ENCODE results near the gene ING1. TPM values are rescaled to one million over a fixed set of nuclear protein-coding genes. Genes with fewer than 3 reads are reported as not detected.
"Not testable (repeated sequence)": the region's sequence is repeated elsewhere in the genome, so short reads cannot be mapped to it uniquely, and the experiment has no call there.

Gene ING1, protein sequence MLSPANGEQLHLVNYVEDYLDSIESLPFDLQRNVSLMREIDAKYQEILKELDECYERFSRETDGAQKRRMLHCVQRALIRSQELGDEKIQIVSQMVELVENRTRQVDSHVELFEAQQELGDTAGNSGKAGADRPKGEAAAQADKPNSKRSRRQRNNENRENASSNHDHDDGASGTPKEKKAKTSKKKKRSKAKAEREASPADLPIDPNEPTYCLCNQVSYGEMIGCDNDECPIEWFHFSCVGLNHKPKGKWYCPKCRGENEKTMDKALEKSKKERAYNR
- total RNA-seq (2014; rRNA removed; shearing (Covaris generic); ENCODE audit: low replicate concordance): 8.1 and 13.7 TPM in 2 replicates

DNA sequence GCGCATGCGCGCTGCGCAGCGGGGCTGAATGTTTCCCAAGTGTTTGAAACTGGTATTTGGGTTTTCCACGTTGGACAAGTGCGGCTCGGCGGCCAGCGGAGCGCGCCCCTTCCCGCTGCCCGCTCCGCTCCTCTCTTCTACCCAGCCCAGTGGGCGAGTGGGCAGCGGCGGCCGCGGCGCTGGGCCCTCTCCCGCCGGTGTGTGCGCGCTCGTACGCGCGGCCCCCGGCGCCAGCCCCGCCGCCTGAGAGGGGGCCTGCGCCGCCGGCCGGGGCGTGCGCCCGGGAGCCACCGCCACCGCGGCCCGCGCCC is at the start of gene ING1:
Gene ING1, plus strand, starts transcription at position 59 of the 311 bp plus-strand sequence. CDS start 450 bp downstream, outside the sequence.
- in situ Hi-C loops (cut with HindIII; ENCODE audit: low pct_unique_long_range_greater_than_20kb, low sequenced_read_pairs): no loop called here
- DNase-seq (ENCODE audit: low read depth): peak; percentile 21

- in situ Hi-C loops (cut with HindIII; ENCODE audit: low pct_unique_long_range_greater_than_20kb, low sequenced_read_pairs): no loop called here
- DNase-seq (ENCODE audit: low read depth): no peak
Observed at GRCh38 chr13:110664041-110664440, 49.5 kb upstream of the ING1 start.

GRCh38 chr13:110664673-110665072 is 48.8 kb upstream of the ING1 start:
- in situ Hi-C loops (cut with HindIII; ENCODE audit: low pct_unique_long_range_greater_than_20kb, low sequenced_read_pairs): no loop called here
- DNase-seq (ENCODE audit: low read depth): no peak

DNA sequence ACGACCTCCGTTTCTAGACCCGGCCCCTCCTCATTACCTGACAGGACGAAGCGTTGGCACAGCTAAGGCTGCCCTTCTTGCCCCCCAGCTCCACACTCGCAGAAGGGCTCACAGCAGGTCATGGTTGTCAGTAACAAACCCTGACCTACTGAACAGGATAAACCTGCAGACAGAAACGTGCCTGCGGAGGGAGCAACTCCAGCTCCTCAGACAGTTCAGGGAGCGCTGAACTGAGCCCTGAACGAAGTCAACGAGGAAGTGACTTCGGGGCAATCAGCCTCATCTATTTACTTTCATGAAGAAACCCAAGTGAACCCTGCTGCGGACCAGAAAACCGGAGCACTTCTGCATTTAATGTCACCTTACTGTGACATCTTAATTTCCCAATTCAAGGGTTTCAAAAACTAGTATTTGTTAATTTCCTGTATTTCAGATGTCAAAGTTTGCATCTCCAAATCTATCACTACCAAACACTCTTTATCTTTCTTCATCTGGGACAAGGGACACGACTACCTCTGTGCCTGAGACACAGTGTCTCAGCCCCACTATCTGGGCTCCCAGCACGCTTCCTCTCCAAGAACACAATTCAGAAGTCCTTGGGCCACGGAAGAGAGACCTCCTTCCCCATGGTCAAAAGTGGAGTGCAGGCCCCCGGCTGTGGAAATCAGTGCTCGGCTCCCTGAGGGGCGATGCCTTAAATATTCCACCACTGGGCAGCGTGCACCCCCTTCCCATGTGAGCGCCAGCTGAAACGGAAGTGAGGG is 47.8 kb upstream of the ING1 start:
- in situ Hi-C loops (cut with HindIII; ENCODE audit: low pct_unique_long_range_greater_than_20kb, low sequenced_read_pairs): no loop called here
- no peak for DNase-seq (ENCODE audit: low read depth)

DNA sequence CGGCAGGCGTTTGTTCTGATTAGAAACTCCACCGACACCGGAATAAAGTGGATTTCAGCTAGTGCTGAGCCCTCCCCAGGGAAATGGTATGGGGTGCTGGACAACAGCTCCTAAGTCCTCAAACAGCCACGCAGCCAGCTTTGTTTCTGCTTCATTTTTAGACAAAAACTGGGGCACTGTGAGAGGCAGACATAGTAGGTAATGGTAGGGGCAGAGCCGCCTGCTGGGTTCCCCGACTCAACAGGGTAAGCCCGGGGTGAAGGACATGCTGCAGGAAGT is 47.3 kb upstream of the ING1 start:
- in situ Hi-C loops (cut with HindIII; ENCODE audit: low pct_unique_long_range_greater_than_20kb, low sequenced_read_pairs): no loop called here

DNA sequence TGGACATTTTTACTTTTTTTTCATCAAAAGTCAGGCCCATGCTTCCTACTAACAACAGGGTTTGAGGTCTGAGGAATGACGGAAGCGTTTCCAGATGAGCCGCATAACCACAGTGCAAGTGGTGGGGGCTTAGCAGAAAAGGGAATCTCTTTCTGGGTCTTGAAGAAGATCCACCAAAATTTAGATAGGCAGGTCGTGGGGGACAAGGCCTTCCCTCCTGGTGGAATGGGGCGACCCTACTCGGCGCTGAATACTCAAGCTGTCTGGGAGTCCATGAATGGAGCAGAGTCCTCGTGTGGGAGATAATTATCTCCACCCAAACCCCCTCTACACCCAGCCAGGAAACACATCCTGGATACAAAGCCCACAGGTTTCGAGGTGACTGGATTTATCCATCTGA is 44.5 kb upstream of the ING1 start:
- no peak for DNase-seq (ENCODE audit: low read depth)
- in situ Hi-C loops (cut with HindIII; ENCODE audit: low pct_unique_long_range_greater_than_20kb, low sequenced_read_pairs): no loop called here

More for the DNA sequence above, 47.3 kb upstream of the ING1 start:
- DNase-seq (ENCODE audit: low read depth): no peak

- DNase-seq (ENCODE audit: low read depth); in situ Hi-C loops (cut with HindIII; ENCODE audit: low pct_unique_long_range_greater_than_20kb, low sequenced_read_pairs): not testable (repeated sequence)
Observed at GRCh38 chr13:110669814-110670213, 43.7 kb upstream of the ING1 start.

- in situ Hi-C loops (cut with HindIII; ENCODE audit: low pct_unique_long_range_greater_than_20kb, low sequenced_read_pairs): no loop called here
- DNase-seq (ENCODE audit: low read depth): no peak
Observed at GRCh38 chr13:110676595-110677587, 36.6 kb upstream of the ING1 start.

DNA sequence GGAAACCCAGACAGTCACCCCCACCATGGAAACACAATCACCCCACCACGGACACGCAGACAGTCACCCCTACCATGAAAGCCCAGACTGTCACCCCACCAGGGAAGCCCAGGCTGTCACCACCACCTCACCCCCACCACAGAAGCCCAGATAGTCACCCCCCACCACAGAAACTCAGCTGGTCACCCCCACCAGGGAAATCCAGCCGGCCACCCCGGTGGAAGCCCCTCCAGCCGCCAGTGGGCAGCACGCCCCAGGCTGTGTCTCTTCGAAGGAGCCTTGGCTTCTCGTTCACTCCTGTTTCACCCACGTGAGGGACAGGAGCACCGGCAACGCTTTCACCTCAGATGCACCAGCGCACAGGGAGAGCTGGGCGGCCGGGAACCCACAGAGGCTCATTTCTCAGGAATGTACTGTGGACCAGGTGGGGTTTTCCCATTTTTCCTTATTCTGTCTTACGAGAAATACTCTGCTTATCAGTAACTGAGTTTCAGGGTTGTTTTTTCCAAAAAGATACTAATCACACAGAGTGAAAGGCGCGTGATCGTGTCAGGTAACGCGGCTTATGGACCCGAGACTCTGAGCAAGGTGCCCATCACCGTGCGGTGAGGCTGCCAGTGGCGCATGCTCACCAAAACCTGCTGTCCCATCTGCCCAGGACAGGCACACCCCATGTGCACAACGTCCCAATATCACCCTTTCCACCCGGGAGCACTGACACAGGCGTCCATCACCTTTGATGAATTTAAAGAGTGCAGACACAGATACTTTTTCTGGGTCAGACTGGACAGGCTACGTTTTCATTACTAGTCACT is 35.6 kb upstream of the ING1 start:
- in situ Hi-C loops (cut with HindIII; ENCODE audit: low pct_unique_long_range_greater_than_20kb, low sequenced_read_pairs): no loop called here
- DNase-seq (ENCODE audit: low read depth): no peak

GRCh38 chr13:110680852-110681251 is 32.6 kb upstream of the ING1 start:
- in situ Hi-C loops (cut with HindIII; ENCODE audit: low pct_unique_long_range_greater_than_20kb, low sequenced_read_pairs): no loop called here
- DNase-seq (ENCODE audit: low read depth): no peak

DNA sequence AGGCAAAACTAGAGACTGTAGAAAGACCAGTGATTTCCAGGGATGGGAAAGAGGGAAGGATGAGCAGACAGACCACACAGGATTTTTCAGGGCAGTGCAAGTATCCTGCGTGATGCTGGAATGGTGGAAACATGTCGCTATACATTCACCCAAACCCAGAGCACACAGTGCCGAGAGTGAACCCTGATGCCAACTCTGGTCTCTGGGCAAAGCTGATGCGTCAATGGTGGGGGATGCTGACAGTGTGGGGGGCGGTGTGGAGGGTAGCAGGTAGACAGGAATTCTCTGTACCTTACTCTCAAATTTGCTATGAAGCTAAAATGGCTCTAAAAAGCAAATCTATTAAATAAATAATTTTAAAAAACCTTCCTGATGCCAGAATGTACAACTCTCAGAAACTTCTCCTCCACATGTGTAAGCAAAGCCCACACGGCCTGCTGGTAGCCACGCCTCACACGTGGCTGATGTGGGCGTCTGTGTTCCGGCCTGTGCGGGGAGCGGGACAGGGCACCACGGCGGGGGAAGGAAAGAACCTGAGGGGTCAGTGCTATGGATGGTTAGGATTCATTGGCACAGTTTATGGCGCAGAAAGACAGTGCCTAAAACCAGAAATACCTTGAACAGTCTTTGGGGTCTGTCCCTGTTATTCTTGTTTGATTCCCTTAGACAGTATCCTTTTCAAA is 31.5 kb upstream of the ING1 start:
- in situ Hi-C loops (cut with HindIII; ENCODE audit: low pct_unique_long_range_greater_than_20kb, low sequenced_read_pairs): no loop called here
- no peak for DNase-seq (ENCODE audit: low read depth)

- DNase-seq (ENCODE audit: low read depth): no peak
- in situ Hi-C loops (cut with HindIII; ENCODE audit: low pct_unique_long_range_greater_than_20kb, low sequenced_read_pairs): no loop called here
Observed at GRCh38 chr13:110682746-110683145, 30.8 kb upstream of the ING1 start.

DNA sequence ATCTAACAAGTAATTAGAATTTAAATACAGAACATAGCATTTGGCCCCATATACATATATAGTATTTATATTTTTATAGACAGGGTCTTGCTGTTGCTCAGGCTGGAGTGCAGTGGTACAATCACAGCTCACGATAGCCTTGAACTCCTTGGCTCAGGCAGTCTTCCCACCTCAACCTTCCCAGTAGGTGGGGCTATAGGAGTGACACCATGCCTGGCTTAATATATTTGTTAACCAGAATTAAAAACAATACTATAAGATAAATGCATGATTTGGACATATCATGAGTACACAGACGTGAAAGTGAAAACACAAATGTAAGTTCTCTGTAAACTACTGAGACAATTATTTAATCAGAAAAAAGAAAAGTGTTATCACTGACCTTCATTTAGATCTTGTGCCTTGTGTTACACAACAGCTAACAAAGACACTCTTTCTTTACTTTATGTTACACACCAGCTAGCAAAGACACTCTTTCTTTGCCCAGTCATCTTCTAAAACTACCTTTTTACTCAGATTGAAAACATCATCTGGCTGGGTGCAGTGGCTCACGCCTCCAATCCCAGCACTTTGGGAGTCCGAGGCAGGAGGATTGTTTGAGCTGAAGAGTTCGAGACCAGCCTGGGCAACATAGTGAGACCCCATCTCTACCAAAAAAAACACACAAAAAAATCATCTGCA is 30.2 kb upstream of the ING1 start:
- in situ Hi-C loops (cut with HindIII; ENCODE audit: low pct_unique_long_range_greater_than_20kb, low sequenced_read_pairs): no loop called here
- no peak for DNase-seq (ENCODE audit: low read depth)

- in situ Hi-C loops (cut with HindIII; ENCODE audit: low pct_unique_long_range_greater_than_20kb, low sequenced_read_pairs): no loop called here
- no peak for DNase-seq (ENCODE audit: low read depth)
Observed at GRCh38 chr13:110683921-110684320, 29.6 kb upstream of the ING1 start.

DNA sequence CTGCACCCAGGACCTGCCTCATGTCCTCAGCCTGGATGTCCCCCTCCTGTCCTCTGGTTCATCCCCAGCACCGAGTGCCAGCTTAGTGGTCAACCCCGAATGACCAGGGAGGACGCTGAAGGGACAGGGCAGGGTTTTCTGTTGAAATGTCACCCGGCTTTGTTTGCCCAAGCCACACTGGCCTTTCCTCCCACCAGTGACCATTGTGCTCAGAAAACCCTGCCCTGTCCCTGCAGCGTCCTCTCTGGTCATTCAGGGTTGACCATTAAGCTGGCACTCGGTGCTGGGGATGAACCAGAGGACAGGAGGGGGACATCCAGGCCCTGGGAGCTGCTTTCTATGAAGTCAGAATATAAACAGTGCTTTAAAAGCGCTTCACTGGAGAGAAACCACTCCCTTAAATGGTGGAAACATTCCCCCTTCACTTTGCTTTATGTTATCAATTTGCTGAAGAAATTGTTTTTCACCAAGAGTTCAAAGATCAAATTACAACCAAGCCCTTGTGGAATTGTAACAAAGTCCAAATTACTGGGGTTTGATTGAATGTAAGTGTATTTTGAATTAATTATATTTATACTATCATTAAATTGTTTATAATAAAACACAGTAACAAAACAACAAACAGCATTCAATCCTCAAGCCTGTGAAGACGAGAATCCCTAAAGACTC is 29.0 kb upstream of the ING1 start:
- no peak for DNase-seq (ENCODE audit: low read depth)
- in situ Hi-C loops (cut with HindIII; ENCODE audit: low pct_unique_long_range_greater_than_20kb, low sequenced_read_pairs): no loop called here

DNA sequence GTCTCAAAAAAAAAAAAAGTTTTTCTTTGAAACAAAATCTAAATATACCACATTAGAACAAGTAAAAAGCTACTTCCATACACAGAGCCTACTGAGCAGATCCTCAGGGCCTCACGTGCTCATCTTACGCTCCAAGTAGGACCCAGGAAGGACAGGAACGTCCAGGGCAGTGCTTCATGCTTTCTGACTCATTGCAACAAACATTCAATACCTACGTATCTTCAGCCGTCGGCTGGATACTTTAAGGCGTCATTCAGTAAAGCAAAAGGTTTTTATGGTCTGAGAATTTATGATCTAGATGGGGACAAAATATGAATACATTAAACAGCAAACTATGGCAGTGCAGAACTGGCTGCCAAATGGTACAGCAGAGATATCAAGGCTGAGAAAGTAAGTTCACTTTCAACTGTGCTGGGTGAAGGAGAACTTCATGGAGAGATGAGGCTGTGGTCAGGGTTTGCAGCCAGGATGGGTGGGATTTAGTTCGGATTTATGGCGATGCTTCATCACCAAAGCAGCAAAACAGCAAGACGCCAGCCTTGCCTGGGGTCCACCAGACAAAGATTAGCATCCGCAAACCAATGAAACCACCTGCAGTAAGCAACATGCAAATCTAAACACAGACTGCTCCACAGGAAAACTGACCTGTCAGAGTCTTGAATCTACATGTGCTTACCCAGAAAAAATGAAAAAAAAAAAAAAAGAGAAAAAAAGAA is 28.0 kb upstream of the ING1 start:
- in situ Hi-C loops (cut with HindIII; ENCODE audit: low pct_unique_long_range_greater_than_20kb, low sequenced_read_pairs): no loop called here
- DNase-seq (ENCODE audit: low read depth): no peak

All from Caki2 (cell line).